GM12878 (cell line): ENCODE data around the gene OTOR. TPM values are rescaled to one million over a fixed set of nuclear protein-coding genes. Genes with fewer than 3 reads are reported as not detected.

Source experiments
- MYC ChIP-seq: IDR thresholded peaks from 2 replicates; pipeline ENCODE4 v1.6.1; 2011; ENCODE audit warnings: mild to moderate bottlenecking, low read length, moderate library complexity, inconsistent platforms; ENCODE audit not compliant: insufficient read depth, insufficient replicate concordance, insufficient read length, severe bottlenecking
- NBN ChIP-seq: fragments of 450-650 bp; IDR thresholded peaks from 2 replicates; pipeline ENCODE4 v1.6.1; 2016
- POLR2AphosphoS2 ChIP-seq: IDR thresholded peaks from 2 replicates; pipeline ENCODE4 v1.6.1; 2011; ENCODE audit warnings: low read depth, mild to moderate bottlenecking, low read length, improper control_type of control experiment, moderate library complexity
- POU2F2 ChIP-seq: IDR thresholded peaks from 3 replicates; pipeline ENCODE4 v1.6.1; 2011; ENCODE audit warnings: low read depth, mild to moderate bottlenecking, low read length, borderline replicate concordance
- SPI1 ChIP-seq: IDR thresholded peaks from 2 replicates; pipeline ENCODE4 v1.6.1; 2011; ENCODE audit warnings: low read depth, mild to moderate bottlenecking, low read length, moderate library complexity, borderline replicate concordance; ENCODE audit not compliant: insufficient read depth
- TARDBP ChIP-seq: IDR thresholded peaks from 2 replicates; pipeline ENCODE4 v1.6.1; 2016; ENCODE audit warnings: borderline replicate concordance
- TCF3 ChIP-seq: IDR thresholded peaks from 2 replicates; pipeline ENCODE4 v1.6.1; 2012; ENCODE audit warnings: low read depth, mild to moderate bottlenecking, low read length, borderline replicate concordance; ENCODE audit not compliant: insufficient read depth
- polyA plus RNA-seq, 11 experiments: library from polyadenylated mRNA; depleted of rRNA in 4 of 11; unstranded in 6 of 11; stranded (reverse) in 5 of 11; fragments of >200 nt; fragmentation: Nextera tagmentation in 4 of 11; fragmentation: Illumina TruSeq in 1 of 11; extraction: Ambion mirVana in 4 of 11; extraction: Trizol in 1 of 11; gene quantifications; 1 replicate in 1 of 11; 2 replicates in 10 of 11; pipeline versions ENCODE4 v1.2.1 to v1.2.3, GENCODE V29; 2011 to 2016; ENCODE audit warnings: inconsistent platforms in 2 of 11, missing spikeins in 2 of 11, low read depth in 1 of 11
- total RNA-seq, 4 experiments: library from RNA; depleted of rRNA in 3 of 4; stranded (reverse); fragments of >200 nt in 3 of 4; fragmentation: Illumina TruSeq in 1 of 4; extraction: Trizol in 1 of 4; gene quantifications; 2 replicates each; pipeline versions ENCODE4 v1.2.1 to v1.2.3, GENCODE V29; 2013 to 2021
- TF ChIP-seq, protein P1 (sequence below): IDR thresholded peaks from 2 replicates; pipeline ENCODE4 v1.6.1; 2012; ENCODE audit warnings: mild to moderate bottlenecking, low read depth, low read length
- TF ChIP-seq, protein P2 (sequence below): fragments of 450-650 bp; IDR thresholded peaks from 2 replicates; pipeline ENCODE4 v1.6.1; 2017; ENCODE audit warnings: mild to moderate bottlenecking, low read depth, inconsistent platforms; ENCODE audit not compliant: poor library complexity, severe bottlenecking

OTOR gene
- total and polyA plus RNA-seq, 10 of the 15 experiments (the other 5 are each of a cell fraction or from before 2014, with no cell fraction given), result not detected

DNA sequence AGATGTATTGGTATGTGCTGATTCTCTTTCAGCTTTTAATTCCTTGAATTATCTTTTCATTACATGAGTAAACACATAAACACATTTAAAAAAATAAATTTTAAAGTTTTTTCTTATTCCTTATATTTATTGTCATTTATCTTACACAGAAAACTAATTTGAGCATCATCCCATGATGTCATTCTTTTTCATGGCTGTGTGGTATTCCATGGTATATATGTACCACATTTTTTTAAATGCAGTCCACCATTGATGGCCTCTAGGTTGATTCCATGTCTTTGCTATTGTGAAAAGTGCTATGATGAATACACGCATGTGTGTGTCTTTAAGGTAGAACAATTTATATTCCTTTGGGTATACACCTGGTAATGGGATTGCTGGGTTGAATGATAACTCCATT, 33.3 kb downstream of the OTOR start (continued):
- no peak for TF ChIP-seq TCF3
- TF ChIP-seq SPI1, result no peak
- TF ChIP-seq MYC, result no peak
- TF ChIP-seq NBN, result no peak
- TF ChIP-seq, protein P1, sequence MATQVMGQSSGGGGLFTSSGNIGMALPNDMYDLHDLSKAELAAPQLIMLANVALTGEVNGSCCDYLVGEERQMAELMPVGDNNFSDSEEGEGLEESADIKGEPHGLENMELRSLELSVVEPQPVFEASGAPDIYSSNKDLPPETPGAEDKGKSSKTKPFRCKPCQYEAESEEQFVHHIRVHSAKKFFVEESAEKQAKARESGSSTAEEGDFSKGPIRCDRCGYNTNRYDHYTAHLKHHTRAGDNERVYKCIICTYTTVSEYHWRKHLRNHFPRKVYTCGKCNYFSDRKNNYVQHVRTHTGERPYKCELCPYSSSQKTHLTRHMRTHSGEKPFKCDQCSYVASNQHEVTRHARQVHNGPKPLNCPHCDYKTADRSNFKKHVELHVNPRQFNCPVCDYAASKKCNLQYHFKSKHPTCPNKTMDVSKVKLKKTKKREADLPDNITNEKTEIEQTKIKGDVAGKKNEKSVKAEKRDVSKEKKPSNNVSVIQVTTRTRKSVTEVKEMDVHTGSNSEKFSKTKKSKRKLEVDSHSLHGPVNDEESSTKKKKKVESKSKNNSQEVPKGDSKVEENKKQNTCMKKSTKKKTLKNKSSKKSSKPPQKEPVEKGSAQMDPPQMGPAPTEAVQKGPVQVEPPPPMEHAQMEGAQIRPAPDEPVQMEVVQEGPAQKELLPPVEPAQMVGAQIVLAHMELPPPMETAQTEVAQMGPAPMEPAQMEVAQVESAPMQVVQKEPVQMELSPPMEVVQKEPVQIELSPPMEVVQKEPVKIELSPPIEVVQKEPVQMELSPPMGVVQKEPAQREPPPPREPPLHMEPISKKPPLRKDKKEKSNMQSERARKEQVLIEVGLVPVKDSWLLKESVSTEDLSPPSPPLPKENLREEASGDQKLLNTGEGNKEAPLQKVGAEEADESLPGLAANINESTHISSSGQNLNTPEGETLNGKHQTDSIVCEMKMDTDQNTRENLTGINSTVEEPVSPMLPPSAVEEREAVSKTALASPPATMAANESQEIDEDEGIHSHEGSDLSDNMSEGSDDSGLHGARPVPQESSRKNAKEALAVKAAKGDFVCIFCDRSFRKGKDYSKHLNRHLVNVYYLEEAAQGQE, result no peak
- TF ChIP-seq, protein P2, sequence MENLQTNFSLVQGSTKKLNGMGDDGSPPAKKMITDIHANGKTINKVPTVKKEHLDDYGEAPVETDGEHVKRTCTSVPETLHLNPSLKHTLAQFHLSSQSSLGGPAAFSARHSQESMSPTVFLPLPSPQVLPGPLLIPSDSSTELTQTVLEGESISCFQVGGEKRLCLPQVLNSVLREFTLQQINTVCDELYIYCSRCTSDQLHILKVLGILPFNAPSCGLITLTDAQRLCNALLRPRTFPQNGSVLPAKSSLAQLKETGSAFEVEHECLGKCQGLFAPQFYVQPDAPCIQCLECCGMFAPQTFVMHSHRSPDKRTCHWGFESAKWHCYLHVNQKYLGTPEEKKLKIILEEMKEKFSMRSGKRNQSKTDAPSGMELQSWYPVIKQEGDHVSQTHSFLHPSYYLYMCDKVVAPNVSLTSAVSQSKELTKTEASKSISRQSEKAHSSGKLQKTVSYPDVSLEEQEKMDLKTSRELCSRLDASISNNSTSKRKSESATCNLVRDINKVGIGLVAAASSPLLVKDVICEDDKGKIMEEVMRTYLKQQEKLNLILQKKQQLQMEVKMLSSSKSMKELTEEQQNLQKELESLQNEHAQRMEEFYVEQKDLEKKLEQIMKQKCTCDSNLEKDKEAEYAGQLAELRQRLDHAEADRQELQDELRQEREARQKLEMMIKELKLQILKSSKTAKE, result no peak
- TF ChIP-seq TARDBP, result no peak
- no peak for TF ChIP-seq POLR2AphosphoS2
- TF ChIP-seq POU2F2, result no peak
